Subcutaneous abdominal adipose tissue (tissue), 5 donors: ENCODE data around the gene TPK1.

ENCODE experiments used
- H3K27ac ChIP-seq: one replicate; pipeline ENCODE4 v1.7.0; 2013; ENCODE audit warnings: low read depth, mild to moderate bottlenecking, inconsistent platforms, low read length, moderate library complexity
- H3K27me3 ChIP-seq, 5 donors: one replicate each; pipeline ENCODE4 v1.7.0; 2013; ENCODE audit warnings: low read length in 5 of 5, inconsistent platforms in 1 of 5; ENCODE audit not compliant: control insufficient read depth in 5 of 5, insufficient read depth in 4 of 5
- H3K36me3 ChIP-seq, 5 donors: one replicate each; pipeline ENCODE4 v1.7.0; 2013; ENCODE audit warnings: low read length in 5 of 5; ENCODE audit not compliant: control insufficient read depth in 5 of 5, insufficient read depth in 5 of 5
- H3K4me1 ChIP-seq, 5 donors: one replicate each; pipeline ENCODE4 v1.7.0; 2013; ENCODE audit warnings: low read length in 5 of 5, mild to moderate bottlenecking in 3 of 5, moderate library complexity in 1 of 5; ENCODE audit not compliant: control insufficient read depth in 5 of 5, insufficient read depth in 5 of 5
- H3K4me3 ChIP-seq, 5 donors: one replicate each; pipeline ENCODE4 v1.7.0; 2013; ENCODE audit warnings: low read length in 5 of 5, low read depth in 1 of 5
- H3K9ac ChIP-seq, 5 donors: one replicate each; pipeline ENCODE4 v1.7.0; 2013; ENCODE audit warnings: low read length in 5 of 5, mild to moderate bottlenecking in 4 of 5, moderate library complexity in 3 of 5
- H3K9me3 ChIP-seq, 5 donors: one replicate each; pipeline ENCODE4 v1.7.0; 2013; ENCODE audit warnings: low read length in 5 of 5; ENCODE audit not compliant: control insufficient read depth in 5 of 5
- donor health status: healthy.
- donor health status: healthy.
- donor health status: healthy.
- donor health status: healthy.
- donor health status: healthy.

The TPK1 gene

GRCh38 chr7:144665689-144666381 is 170.0 kb downstream of the TPK1 start:
- Histone ChIP-seq H3K9me3 (no peaks in the 10 kb centered on the region), H3K9ac (no peak overlapping the region), H3K36me3 (no peaks in the 10 kb centered on the region), H3K4me3 (no peak overlapping the region), H3K27me3 (no peaks in the 10 kb centered on the region), H3K4me1 (peaks cover 0 to 2% (median 0%) of the 10 kb centered on the region in 5 donors), H3K27ac (no peak overlapping the region)

GRCh38 chr7:144659211-144659610 is 176.6 kb downstream of the TPK1 start:
- no peaks in the 10 kb centered on the region for H3K27me3 ChIP-seq
- no peak overlapping the region for H3K9ac ChIP-seq
- H3K4me1 ChIP-seq: no peaks in the 10 kb centered on the region
- no peaks in the 10 kb centered on the region for H3K36me3 ChIP-seq
- no peak overlapping the region for H3K4me3 ChIP-seq
- H3K9me3 ChIP-seq: no peaks in the 10 kb centered on the region
- no peak overlapping the region for H3K27ac ChIP-seq

- Histone ChIP-seq H3K36me3 (no peaks in the 10 kb centered on the region), H3K9me3 (no peaks in the 10 kb centered on the region), H3K27ac (no peak overlapping the region), H3K4me3 (no peak overlapping the region), H3K27me3 (no peaks in the 10 kb centered on the region), H3K4me1 (no peaks in the 10 kb centered on the region), H3K9ac (no peak overlapping the region)
These were observed 178.8 kb downstream of the TPK1 start for GRCh38 chr7:144656965-144657517.

GRCh38 chr7:144653449-144653848 is 182.4 kb downstream of the TPK1 start:
- Histone ChIP-seq H3K4me3 (no peak overlapping the region), H3K36me3 (no peaks in the 10 kb centered on the region), H3K9me3 (peaks cover 0 to 4% (median 0%) of the 10 kb centered on the region in 5 donors), H3K27me3 (no peaks in the 10 kb centered on the region), H3K9ac (no peak overlapping the region), H3K27ac (no peak overlapping the region), H3K4me1 (no peaks in the 10 kb centered on the region)

- peaks cover 0 to 2% (median 0%) of the 10 kb centered on the region in 5 donors for H3K36me3 ChIP-seq
- H3K9me3 ChIP-seq: peaks cover 0 to 4% (median 0%) of the 10 kb centered on the region in 5 donors
- no peak overlapping the region for H3K4me3 ChIP-seq
- no peak overlapping the region for H3K27ac ChIP-seq
- no peak overlapping the region for H3K9ac ChIP-seq
- peaks cover 0 to 4% (median 0%) of the 10 kb centered on the region in 5 donors for H3K4me1 ChIP-seq
- H3K27me3 ChIP-seq: no peaks in the 10 kb centered on the region
These were observed 185.4 kb downstream of the TPK1 start for GRCh38 chr7:144650439-144650838.

GRCh38 chr7:144649120-144649519 is 186.7 kb downstream of the TPK1 start:
- peaks cover 0 to 4% (median 0%) of the 10 kb centered on the region in 5 donors for H3K4me1 ChIP-seq
- no peak overlapping the region for H3K4me3 ChIP-seq
- H3K9ac ChIP-seq: no peak overlapping the region
- no peaks in the 10 kb centered on the region for H3K27me3 ChIP-seq
- no peak overlapping the region for H3K27ac ChIP-seq
- H3K9me3 ChIP-seq: peaks cover 0 to 4% (median 0%) of the 10 kb centered on the region in 5 donors
- H3K36me3 ChIP-seq: peaks cover 0 to 2% (median 0%) of the 10 kb centered on the region in 5 donors

- H3K27ac ChIP-seq: no peak overlapping the region
- no peak overlapping the region for H3K4me3 ChIP-seq
- H3K9me3 ChIP-seq: no peaks in the 10 kb centered on the region
- no peaks in the 10 kb centered on the region for H3K36me3 ChIP-seq
- no peak overlapping the region for H3K9ac ChIP-seq
- H3K27me3 ChIP-seq: no peaks in the 10 kb centered on the region
- H3K4me1 ChIP-seq: no peaks in the 10 kb centered on the region
These were observed 194.3 kb downstream of the TPK1 start for GRCh38 chr7:144641389-144642044.

- Histone ChIP-seq H3K9ac (no peak overlapping the region), H3K27ac (no peak overlapping the region), H3K36me3 (no peaks in the 10 kb centered on the region), H3K27me3 (no peaks in the 10 kb centered on the region), H3K9me3 (no peaks in the 10 kb centered on the region), H3K4me3 (no peak overlapping the region), H3K4me1 (no peaks in the 10 kb centered on the region)
These were observed 203.1 kb downstream of the TPK1 start for GRCh38 chr7:144632724-144633123.

- Histone ChIP-seq H3K4me1 (no peaks in the 10 kb centered on the region), H3K9ac (no peak overlapping the region), H3K9me3 (no peaks in the 10 kb centered on the region), H3K27ac (no peak overlapping the region), H3K36me3 (no peaks in the 10 kb centered on the region), H3K27me3 (no peaks in the 10 kb centered on the region), H3K4me3 (no peak overlapping the region)
These were observed 206.3 kb downstream of the TPK1 start for GRCh38 chr7:144629598-144629997.

- no peak overlapping the region for H3K4me3 ChIP-seq
- no peaks in the 10 kb centered on the region for H3K27me3 ChIP-seq
- no peaks in the 10 kb centered on the region for H3K36me3 ChIP-seq
- H3K27ac ChIP-seq: no peak overlapping the region
- no peak overlapping the region for H3K9ac ChIP-seq
- no peaks in the 10 kb centered on the region for H3K4me1 ChIP-seq
- no peaks in the 10 kb centered on the region for H3K9me3 ChIP-seq
These were observed 206.8 kb downstream of the TPK1 start for GRCh38 chr7:144629011-144629410.
